GM19025 (cell line): Measurements from ENCODE around the gene AGMO.

Source experiments
- ATAC-seq: cut with Tn5 transposase; IDR thresholded peaks from one replicate; pipeline ENCODE4 v1.9.1; 2021; ENCODE audit warnings: mild to moderate bottlenecking, low read depth, moderate library complexity; ENCODE audit not compliant: unreplicated experiment

The AGMO gene

DNA sequence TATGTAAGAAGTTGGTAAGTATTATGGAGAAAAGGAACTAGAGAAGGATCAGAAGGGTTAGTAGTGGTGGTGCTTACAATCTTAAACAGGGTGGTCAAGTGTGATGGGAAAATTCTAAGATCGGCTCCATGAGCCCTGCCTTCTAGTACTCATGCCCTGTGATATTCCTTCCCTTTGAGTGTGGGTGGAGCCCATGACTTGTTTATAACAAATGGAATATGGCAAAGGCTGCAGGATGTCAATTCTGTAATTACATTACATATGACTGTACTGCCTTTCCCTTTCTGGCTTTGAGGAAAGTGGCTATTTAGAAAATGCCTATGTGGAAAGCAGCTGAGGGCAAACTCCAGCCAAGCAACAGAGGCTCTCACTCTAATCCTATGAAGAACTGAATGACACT, 309.6 kb downstream of the AGMO start:
- no peak for ATAC-seq

DNA sequence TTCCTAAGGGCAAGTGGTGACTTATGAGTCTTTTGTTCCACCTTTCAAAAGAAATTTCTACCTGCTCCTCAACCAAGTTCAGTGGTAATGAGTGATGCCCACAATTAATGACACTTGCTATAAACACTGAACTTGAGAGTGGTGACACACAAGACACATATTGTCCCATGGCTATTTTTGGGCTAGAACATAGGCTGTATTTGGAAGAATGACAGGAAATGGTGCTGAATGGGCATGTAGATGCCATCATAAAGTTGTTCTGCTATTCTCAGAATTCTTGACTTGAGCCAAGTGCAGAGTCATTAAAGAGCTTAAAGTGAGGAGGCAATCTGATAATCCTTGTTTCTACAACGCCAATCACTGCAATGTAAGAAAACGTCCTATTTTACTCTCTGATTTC, 313.3 kb downstream of the AGMO start:
- no peak for ATAC-seq

DNA sequence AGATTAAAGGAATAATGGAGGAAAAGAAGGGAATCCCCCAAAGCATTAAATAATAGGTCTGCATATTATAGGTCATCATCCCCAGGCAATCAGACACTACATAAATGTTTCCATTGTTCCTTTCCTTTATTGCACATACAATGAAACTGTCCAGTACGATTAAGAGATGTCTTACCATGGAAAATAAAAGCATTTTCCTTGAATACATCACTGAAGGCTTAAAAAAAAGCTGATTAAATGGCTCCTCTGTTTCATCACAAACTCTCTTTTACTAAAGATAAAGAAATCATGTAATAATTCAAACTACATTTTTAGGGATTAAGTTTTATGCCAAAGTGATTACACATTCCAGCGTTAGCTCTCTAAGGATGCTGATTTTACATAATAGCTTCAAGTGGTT, 316.0 kb downstream of the AGMO start:
- no peak for ATAC-seq

DNA sequence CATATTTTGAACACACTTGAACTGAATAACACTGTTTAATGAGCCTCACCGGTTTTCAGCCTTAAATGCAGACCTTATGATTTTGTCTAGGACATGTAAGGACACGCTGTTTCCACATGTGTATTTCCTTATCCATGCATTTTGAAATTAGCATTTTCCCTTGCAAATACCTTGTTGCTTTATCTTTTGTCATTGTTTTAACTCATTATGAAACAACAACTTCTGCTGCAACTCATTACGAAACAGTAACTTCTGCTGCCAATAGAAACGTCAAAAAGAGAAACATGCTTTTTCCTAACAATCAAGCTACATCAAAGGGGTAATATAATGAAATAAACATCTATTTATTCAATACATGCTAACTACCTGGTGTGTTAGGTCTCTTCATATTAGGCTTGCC, 322.0 kb downstream of the AGMO start:
- no peak for ATAC-seq

DNA sequence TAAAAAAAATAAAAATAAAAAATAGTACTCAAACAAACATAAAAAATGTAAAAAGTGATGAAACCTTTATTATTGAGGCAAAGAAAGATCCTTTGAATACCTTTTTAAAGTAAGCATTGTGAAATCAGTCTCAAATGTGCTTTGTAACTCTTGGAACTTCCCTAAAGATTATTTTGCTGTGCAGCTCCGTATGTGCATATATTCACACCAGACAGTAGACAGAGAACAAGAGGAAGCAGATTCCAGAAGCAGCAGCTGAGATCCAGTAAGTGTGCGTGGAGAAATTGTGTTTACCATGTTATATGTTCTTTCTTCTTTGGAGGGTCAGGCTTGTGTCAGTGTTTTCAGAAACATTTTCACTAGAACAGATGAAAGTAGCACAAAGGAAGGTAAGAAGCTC, 324.9 kb downstream of the AGMO start:
- no peak for ATAC-seq

DNA sequence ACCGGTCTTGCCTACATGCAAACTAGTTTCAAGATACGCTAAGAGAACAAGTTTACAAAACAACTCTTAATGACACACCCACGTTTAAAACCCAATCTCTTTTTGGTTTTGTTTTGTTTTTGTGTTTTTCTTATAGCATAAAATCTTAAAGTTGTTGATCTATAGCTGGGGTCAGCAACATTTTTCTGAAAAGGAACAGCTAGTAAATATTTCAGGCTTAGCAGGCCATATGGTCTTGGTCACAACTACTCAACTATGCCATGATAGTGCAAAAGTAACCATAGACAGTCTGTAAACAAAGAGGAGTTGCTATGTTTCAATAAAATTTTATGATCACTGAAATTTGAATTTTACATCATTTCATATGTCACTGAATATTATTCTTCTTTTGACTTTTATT, 327.4 kb downstream of the AGMO start:
- ATAC-seq = no peak

DNA sequence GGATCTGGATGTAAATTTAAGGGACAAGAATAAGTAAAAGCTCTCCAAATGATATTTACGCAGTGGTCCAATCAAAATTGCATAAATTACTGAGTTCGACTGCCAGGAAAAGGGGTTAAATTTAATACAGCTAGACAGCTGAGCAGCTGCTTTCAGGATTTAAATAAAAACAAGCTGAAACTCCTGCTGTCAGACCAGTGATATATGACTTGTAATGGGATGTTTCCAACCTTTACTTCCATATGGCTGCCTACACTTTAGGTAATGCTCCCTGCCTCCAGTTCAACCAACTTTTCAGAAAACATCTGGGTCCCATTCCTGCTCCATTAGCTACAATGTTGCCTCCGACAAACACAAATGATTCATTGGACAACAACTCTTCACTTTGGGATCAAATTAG, 333.0 kb downstream of the AGMO start:
- ATAC-seq = no peak

DNA sequence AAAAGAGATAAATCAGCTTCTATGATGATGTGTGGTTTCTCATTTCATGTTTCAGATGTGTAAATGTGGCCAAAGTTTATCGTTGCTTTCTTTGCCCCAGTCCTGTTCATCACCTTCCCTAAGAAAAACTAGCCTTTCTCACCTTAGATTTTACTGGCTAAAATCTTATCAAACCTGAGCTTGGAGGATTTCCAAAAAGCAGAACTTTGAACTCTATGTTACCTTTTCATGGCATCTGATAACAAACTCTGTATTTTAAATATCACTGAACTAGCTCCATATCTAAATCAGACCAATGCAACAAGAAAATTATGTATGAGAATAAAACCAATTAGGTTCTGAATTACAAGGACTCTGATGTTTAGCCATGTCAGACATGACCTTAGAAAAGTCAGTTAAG, 335.8 kb downstream of the AGMO start:
- ATAC-seq = no peak

DNA sequence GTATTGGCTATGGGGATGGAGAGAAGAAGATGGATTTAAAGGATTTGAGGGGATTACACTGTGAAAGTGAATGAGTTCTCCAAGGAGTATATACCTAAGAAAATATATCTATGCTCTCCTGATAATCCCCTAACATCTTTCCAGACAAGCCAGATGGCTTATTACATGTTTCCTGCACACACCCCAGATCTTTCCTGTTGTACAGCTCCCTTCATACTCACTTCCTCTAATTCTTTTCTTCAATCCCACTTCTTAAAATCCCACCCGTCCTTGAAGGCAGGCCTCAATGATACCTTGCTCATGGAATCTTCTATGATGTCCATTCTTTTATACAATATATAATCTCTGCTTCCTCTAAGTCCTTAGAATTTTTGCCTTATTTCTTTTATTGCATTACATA, 342.1 kb downstream of the AGMO start:
- ATAC-seq = no peak

DNA sequence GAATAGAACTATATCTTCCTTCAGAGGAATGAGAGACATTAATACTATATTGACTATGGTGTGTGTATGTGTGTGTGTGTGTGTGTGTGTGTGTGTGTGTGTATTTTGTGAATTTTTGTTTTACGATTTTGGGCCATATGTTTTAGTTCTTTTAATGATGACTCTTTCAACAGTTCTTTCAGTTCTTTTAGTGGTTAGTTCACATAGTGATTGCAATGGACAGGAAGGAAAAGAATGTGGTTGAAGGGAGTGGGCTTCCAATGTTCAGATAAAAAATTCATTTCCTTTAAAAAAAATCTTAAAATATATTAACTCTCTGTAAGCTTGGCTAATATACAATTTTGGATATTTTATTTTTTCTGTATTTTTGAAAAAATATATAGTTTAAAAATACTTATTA, 343.6 kb downstream of the AGMO start:
- ATAC-seq = no peak

DNA sequence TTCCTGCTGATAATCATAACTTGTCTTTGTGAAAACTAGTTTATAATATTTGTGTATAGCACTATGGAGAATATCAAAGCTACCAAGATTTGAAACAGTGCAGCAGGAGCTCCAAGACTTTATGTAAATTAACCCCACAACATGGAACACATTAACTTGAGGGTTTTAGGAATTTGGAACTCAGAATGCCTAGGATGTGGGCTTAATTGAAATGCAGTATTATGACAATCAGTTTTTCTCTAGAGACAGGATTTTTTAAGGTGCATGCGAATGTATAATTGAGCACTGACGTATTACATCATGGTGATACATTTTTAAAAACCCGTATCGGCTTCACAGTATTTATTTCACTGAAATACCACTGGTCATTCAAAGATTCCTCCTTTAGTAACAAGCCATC, 346.2 kb downstream of the AGMO start:
- no peak for ATAC-seq

DNA sequence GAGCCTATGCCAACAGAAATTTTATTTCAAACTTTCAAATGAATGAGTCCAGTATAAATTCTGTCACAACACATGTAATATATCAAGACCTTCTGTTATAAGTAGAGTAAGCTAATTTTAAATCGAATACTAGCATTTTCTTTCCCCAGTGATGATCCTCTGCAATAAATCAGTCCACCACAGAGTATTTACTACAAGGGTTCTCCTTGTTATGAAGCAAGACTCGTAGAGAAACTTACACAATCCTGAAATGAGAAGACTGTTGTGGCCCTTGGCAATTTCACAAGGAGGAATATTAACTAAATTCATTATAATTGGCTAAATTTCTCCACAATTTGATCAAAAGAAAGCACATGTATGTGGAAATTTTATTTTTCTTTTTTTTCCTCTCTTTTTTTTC, 346.8 kb downstream of the AGMO start:
- ATAC-seq = no peak

DNA sequence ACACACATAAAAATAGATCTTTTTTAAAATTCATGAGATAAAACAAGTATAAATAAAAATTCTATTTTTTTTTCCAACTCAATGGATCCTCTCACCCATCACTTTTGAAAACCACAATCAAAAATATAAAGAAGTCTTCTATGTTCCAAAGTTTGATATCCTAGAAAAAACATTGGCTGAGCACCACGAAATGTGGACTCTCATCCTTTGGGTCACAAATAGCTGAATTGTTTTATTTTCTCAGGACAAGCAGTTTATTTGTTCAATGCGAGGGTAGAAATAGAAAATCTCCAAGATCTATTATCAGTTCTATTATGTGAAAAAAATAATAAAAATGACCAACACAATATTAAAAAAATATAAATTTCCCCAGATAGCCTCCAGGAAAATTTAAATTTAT, 348.7 kb downstream of the AGMO start:
- no peak for ATAC-seq

DNA sequence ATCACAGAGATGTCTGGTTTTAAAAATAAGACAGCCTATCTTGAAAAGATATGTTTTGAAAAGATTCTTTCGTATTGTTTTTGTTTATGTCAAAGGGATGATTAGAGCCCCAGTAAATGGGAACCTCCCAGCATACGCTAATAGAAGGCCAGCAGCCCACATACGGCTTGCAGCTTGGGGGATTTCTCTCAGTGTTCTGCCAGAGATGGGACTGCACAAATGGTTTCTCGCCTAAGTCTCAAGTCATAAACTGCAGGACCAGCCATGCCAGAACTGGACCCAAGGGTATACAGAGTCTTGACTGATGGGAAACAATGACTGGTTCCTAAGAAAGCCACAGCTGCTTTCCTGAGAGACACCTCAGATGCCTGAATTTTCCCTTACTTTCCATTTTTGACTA, 352.4 kb downstream of the AGMO start:
- ATAC-seq = no peak

DNA sequence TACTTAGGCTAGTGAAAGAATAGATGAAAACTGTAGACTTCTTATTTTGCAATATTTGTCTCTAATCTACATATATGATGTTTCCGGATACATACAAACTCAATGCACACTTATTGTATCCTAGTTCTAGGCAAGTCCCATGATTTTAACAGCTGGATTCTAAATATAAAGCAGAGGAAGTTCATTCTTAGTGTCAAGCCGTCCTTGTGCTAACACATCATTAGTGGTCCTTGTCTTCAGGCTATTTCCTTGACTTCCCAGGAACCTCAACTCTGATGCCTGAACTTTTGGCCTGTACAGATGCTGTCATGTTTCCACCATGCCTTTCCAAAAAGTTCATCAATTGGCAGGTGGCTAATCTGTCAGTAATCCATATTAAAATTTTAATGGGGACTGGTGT, 357.4 kb downstream of the AGMO start:
- no peak for ATAC-seq

DNA sequence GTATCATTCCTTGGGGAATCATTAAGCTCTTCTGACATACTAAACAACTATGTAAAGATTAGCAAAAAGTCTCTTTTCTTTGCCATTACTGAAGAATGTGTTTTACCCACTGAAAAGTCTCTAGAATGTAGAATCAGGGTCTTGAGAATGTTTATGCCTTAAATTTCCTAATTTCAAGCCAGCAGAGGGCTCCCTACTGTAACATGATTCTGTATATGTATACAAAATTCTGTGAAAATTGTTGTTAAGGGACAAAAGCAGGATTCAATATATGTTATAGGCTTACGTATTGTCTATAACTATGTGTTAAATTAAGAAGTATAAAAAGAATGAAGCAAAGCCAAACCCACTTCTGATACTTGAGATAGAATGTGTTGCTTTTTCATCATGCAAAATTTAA, 362.3 kb downstream of the AGMO start:
- ATAC-seq = no peak

DNA sequence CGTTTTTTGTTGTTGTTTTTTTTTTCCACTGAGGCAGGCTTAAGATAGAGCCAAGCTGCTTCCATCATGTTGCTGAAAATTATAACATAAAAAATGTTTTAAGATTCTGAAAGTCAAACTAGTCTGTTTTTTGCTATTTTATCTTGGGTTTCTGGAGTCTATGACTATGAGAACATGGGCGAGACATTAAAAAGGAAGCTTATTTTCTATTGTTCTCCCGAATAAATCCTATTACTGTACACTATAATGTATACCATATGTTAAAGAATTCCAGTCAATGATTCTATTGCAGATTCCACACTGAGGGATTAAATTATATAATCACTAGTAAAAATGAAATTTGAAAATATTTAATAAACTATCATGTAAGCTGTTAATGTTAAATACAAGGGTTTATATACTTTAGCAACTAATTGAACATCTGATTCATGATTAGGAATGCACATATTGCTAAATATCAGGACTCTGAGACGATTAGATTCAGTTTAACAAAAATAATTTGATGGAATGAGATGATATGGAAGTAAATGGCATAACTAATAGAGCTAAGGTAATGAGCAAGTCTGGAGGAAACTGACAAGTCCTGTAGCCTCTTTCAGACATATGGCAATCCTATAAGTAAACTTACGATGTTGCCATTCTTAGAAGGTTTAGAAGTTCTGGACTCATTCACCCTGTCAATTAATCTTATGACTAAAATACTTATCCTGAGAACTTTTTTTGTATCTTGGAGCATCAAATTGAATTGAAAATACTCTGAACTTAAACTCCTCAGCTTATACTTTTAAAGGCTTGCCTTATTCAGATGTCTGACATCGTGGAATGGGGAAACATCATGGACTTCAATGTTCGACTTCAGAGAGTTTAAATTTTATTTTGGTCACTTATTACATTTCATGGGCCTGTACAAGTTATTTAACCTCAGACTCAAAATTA, 364.5 kb downstream of the AGMO start:
- no peak for ATAC-seq

DNA sequence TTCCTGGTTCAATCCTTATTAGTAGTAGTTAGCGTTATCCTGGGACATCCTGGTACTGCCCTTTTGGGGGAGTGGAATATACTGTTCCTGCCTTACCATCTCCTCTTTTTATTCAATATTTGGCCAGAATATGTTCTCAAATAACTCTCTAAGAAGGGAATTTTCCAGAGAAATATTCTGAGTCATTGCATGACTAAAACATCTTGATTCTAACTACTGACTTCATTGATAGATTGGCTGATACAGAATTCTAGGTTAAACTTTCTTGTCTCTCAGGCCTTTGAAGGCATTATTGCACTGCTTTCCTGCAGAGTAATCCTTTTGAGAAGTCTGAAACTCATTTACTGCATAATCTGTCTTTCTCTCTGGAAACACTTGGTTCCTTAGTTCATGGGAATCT, 383.8 kb downstream of the AGMO start:
- ATAC-seq = no peak

DNA sequence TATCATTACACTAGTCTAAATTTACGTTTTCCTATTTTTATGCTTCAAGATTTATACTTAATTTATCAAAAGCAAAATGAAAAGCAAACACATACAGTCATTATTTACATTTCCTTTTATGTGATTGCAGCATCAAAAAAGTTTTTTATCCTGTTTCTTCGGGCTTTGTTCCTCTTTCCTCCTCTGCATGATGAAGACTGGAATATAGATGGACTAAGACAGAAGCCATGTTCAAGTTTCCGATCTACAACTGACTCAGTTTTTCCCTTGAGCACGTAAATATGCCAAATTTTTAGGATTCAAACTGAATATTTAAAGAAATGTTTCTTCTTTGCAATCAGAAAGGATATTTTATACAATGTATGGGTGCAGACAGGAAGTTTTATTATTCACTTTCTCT, 385.7 kb downstream of the AGMO start:
- no peak for ATAC-seq

DNA sequence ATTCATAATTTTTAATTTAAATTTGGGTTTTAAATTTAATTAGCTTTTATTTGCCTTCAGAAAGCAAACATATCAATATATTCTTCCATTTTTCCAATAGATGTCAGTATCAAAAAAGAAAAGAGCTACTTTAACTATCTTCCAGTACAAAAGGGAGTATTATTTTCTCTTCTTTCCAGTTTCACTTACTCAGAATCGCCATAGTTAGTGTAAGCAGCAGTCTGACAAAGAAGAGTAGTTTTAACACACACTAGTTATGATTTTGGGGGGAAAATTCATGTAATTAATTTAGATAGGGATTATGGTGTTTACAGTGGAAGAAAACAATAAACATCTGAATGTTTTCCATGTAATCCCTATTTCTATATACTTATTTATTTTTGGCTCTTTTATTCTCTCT, 386.7 kb downstream of the AGMO start:
- no peak for ATAC-seq

DNA sequence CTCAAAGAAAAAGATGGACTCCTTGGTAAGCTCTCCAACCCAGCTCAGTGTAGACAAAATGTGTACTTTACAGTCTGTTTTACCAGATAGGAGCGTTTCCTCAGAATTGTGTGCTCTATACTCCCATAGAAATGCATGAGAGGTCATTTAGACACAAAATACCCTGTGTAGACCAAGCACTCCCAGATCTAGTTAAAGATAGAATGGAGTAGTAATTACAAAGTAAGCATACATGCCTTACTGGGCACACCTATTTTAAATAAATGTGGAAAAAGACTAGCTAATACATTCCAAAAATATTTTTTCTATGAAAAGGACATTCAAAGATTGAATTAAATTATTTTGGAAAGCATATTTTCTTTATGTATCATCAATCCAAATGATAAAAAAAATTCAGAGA, 387.3 kb downstream of the AGMO start:
- no peak for ATAC-seq

DNA sequence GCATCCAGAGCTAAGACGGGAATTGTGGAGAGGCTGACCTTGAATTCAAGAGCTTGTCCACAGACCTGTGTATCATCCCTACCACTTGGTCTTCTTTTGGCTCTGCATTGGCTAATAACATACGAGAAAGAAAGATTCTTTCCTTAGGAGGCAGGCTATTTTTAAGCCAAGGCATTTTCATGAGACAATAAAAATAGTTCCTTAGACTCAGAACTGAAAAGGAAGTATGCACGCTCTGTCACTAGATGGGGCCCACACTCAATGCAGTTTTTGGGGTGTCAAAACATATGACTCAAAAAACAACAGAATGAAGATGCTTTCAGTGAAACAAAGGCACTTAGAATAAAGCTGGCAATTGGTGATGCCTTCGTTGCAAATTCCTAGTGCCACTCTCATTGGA, 393.3 kb downstream of the AGMO start:
- no peak for ATAC-seq

DNA sequence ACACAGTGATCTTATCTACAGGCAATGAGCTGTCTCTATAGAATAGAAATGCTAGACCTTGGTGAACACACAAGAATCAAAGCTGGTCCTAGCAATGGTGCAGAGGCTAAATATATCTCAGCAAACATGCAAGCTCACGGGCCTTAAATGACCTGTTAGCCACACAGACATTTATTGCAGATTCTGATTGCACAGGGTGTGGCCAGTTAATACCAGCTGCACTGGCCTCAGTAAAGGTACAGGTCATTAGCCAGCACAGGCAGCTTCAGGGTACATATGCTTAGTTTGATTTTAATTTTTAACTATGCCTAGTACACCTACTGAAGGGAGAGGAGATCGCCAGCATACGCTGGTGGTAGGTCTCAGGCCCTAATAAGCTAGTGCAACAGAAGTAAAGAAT, 393.9 kb downstream of the AGMO start:
- no peak for ATAC-seq
